Ishikawa (cell line): ENCODE measurements around the gene SH3GL1.

Experiments used
- CREB1 ChIP-seq: IDR thresholded peaks from 2 replicates; pipeline ENCODE4 v1.6.1; 2012; ENCODE audit warnings: low read depth
- EP300 ChIP-seq: IDR thresholded peaks from 2 replicates; pipeline ENCODE4 v1.6.1; 2012; ENCODE audit warnings: borderline replicate concordance
- RAD21 ChIP-seq: IDR thresholded peaks from 2 replicates; pipeline ENCODE4 v1.6.1; 2012; ENCODE audit warnings: low read depth
- REST ChIP-seq: IDR thresholded peaks from 2 replicates; pipeline ENCODE4 v1.6.1; 2012; ENCODE audit warnings: low read depth, mild to moderate bottlenecking
- TAF1 ChIP-seq: IDR thresholded peaks from 2 replicates; pipeline ENCODE4 v1.6.1; 2012; ENCODE audit warnings: low read depth, mild to moderate bottlenecking
- TCF12 ChIP-seq: IDR thresholded peaks from 2 replicates; pipeline ENCODE4 v1.6.1; 2012; ENCODE audit warnings: low read depth
- TEAD4 ChIP-seq: IDR thresholded peaks from 2 replicates; pipeline ENCODE4 v1.6.1; 2012

DNA sequence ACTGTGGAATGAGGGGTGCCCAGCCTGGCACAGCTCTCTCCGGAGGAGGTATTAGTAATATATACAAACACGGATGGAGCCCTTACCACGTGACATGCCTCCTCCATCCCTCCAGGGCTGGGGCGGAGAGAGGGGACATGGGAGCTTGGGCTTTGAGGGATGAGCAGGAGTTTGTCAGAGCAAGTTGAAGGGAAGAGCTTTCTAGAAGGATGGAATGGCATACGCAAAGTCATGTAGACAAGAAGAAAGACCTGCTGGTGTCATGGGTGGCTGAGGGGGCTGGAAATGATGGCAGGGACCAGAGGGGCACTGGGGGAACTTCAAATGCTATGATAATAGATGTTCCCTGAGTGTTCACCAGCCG is 54.3 kb downstream of the SH3GL1 start:
- TF ChIP-seq TAF1 (no peak), EP300 (no peak), REST (no peak), TCF12 (no peak), TEAD4 (no peak), CREB1 (no peak), RAD21 (no peak)
